ENCODE results near the gene COMMD6.

DNA sequence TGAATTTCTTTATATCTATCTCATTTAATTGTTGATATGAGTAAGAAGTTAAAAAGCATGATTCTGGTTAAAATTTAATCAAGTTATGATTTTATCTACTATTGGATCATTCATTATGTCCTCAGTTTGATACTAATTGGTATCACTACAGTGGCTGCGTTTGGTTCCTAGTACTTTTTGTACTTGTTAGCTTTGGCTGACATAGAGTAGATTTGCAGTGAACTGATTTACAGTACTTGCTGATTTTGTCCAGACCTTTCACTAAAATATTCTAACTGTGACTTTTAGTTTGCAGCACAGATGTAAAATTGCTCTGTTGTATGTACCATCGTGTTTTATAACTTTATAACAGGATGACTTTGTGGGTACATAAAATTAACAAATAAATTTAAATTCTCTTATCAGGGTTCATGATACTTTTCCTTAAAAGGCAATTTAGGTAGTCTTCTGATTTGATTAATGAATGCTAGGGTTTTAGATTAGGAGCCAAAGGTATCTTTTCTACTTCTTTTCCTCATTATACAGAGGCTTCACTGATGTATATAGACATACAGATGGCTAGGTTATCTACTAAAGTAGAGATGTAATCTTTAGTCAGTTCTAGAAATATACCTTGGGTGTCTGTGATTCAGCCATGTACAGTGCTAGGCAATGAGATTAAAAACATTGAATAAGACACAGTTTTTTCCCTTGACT is 20.7 kb upstream of the COMMD6 start:
- TF ChIP-seq, protein P1, sequence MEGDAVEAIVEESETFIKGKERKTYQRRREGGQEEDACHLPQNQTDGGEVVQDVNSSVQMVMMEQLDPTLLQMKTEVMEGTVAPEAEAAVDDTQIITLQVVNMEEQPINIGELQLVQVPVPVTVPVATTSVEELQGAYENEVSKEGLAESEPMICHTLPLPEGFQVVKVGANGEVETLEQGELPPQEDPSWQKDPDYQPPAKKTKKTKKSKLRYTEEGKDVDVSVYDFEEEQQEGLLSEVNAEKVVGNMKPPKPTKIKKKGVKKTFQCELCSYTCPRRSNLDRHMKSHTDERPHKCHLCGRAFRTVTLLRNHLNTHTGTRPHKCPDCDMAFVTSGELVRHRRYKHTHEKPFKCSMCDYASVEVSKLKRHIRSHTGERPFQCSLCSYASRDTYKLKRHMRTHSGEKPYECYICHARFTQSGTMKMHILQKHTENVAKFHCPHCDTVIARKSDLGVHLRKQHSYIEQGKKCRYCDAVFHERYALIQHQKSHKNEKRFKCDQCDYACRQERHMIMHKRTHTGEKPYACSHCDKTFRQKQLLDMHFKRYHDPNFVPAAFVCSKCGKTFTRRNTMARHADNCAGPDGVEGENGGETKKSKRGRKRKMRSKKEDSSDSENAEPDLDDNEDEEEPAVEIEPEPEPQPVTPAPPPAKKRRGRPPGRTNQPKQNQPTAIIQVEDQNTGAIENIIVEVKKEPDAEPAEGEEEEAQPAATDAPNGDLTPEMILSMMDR (IDR thresholded peaks at IDR 0.05) = no peak
- TF ChIP-seq POLR2A (IDR thresholded peaks at IDR 0.05) = no peak

Measured in testis (tissue), 2 donors.